Esophagus squamous epithelium (tissue), 4 donors: ENCODE measurements around the gene SNF8.

Experiments
- CTCF ChIP-seq, 6 experiments: fragments of 450-650 bp in 4 of 6; fragments of 200-600 bp in 2 of 6; sonication (generic) in 2 of 6; IDR thresholded peaks; one replicate each; pipeline ENCODE4 v1.5.1; 2016 to 2019; ENCODE audit warnings: antibody characterized with exemption in 6 of 6, mild to moderate bottlenecking in 4 of 6, moderate library complexity in 4 of 6
- POLR2A ChIP-seq, 4 donors: fragments of 450-650 bp; IDR thresholded peaks; one replicate each; pipeline ENCODE4 v1.6.1; 2017; ENCODE audit warnings: antibody characterized with exemption in 4 of 4, mild to moderate bottlenecking in 4 of 4, moderate library complexity in 3 of 4

- TF ChIP-seq CTCF (IDR thresholded peaks at IDR 0.05): no peak
- no peak for TF ChIP-seq POLR2A (IDR thresholded peaks at IDR 0.05)
Measured at GRCh38 chr17:48908853-48909394, 35.7 kb downstream of the SNF8 start.
